Prostate gland (tissue), 2 donors: ENCODE results near the gene DCD.

Experiments
- CTCF ChIP-seq, 4 experiments: fragments of 200-600 bp in 2 of 4; fragments of 450-650 bp in 2 of 4; sonication (generic) in 2 of 4; IDR thresholded peaks; 1 replicate in 3 of 4; 2 replicates in 1 of 4; pipeline ENCODE4 v1.5.1; 2016 to 2019; ENCODE audit warnings: antibody characterized with exemption in 4 of 4, mild to moderate bottlenecking in 2 of 4, moderate library complexity in 2 of 4
- POLR2A ChIP-seq: fragments of 450-650 bp; IDR thresholded peaks from one replicate; pipeline ENCODE4 v1.6.1; 2016; ENCODE audit warnings: antibody characterized with exemption, mild to moderate bottlenecking
- POLR2AphosphoS5 ChIP-seq: sonication (generic); formaldehyde crosslinking; IDR thresholded peaks from one replicate; pipeline ENCODE4 v1.6.1; 2017; ENCODE audit warnings: antibody characterized with exemption

- no peak for TF ChIP-seq CTCF (IDR thresholded peaks at IDR 0.05)
- no peak for TF ChIP-seq POLR2AphosphoS5
- no peak for TF ChIP-seq POLR2A
These were observed 2.2 kb upstream of the DCD start for GRCh38 chr12:54650409-54650808.
